H9 (cell line): ENCODE measurements around the gene PRR23E. TPM values are rescaled to one million over a fixed set of nuclear protein-coding genes. Genes with fewer than 3 reads are reported as not detected.

Source experiments
- DNase-seq: peaks from one replicate; pipeline ENCODE4 v3.0.0-alpha.2; 2017
- H2AFZ ChIP-seq: one replicate; pipeline ENCODE4 v1.6.1; 2013; ENCODE audit warnings: mild to moderate bottlenecking, low read length, control low read depth, moderate library complexity
- H2AK5ac ChIP-seq: 2 replicates; pipeline ENCODE4 v1.6.1; 2013; ENCODE audit warnings: low read length, control low read depth, mixed read lengths; ENCODE audit not compliant: insufficient read length
- H2BK120ac ChIP-seq: one replicate; pipeline ENCODE4 v1.6.1; 2013; ENCODE audit warnings: low read depth, mild to moderate bottlenecking, low read length, control low read depth, inconsistent platforms; ENCODE audit not compliant: poor library complexity, severe bottlenecking
- H2BK12ac ChIP-seq: 2 replicates; pipeline ENCODE4 v1.6.1; 2013; ENCODE audit warnings: low read length, control low read depth, mixed read lengths, low read depth; ENCODE audit not compliant: insufficient read length
- H2BK15ac ChIP-seq: 2 replicates; pipeline ENCODE4 v1.6.1; 2013; ENCODE audit warnings: low read depth, low read length, control low read depth
- H2BK20ac ChIP-seq: one replicate; pipeline ENCODE4 v1.6.1; 2013; ENCODE audit warnings: low read depth, mild to moderate bottlenecking, low read length, control low read depth, inconsistent platforms; ENCODE audit not compliant: poor library complexity, severe bottlenecking
- H2BK5ac ChIP-seq: 2 replicates; pipeline ENCODE4 v1.6.1; 2013; ENCODE audit warnings: low read length, control low read depth, mixed read lengths; ENCODE audit not compliant: insufficient read length
- H3K14ac ChIP-seq: 2 replicates; pipeline ENCODE4 v1.6.1; 2013; ENCODE audit warnings: low read length, control low read depth; ENCODE audit not compliant: insufficient read depth
- H3K18ac ChIP-seq: 2 replicates; pipeline ENCODE4 v1.6.1; 2013; ENCODE audit warnings: low read depth, mild to moderate bottlenecking, mixed read lengths, low read length, control low read depth; ENCODE audit not compliant: insufficient read length
- H3K23ac ChIP-seq: 2 replicates; pipeline ENCODE4 v1.6.1; 2013; ENCODE audit warnings: low read length, control low read depth, mixed read lengths, low read depth; ENCODE audit not compliant: insufficient read length
- H3K23me2 ChIP-seq: 2 replicates; pipeline ENCODE4 v1.6.1; 2013; ENCODE audit warnings: low read depth, mild to moderate bottlenecking, mixed read lengths, low read length, control low read depth; ENCODE audit not compliant: insufficient read length, poor library complexity, severe bottlenecking
- H3K27ac ChIP-seq: 2 replicates; pipeline ENCODE4 v1.5.1; 2013; ENCODE audit warnings: low read length, control low read depth, mixed read lengths, low read depth; ENCODE audit not compliant: insufficient read length
- H3K27me3 ChIP-seq: 2 replicates; pipeline ENCODE4 v1.6.1; 2013; ENCODE audit warnings: low read length, control low read depth, inconsistent platforms; ENCODE audit not compliant: insufficient read depth
- H3K4ac ChIP-seq: 2 replicates; pipeline ENCODE4 v1.6.1; 2013; ENCODE audit warnings: low read depth, mild to moderate bottlenecking, control low read depth, inconsistent platforms, low read length, moderate library complexity
- H3K4me1 ChIP-seq: 2 replicates; pipeline ENCODE4 v1.6.1; 2013; ENCODE audit warnings: low read length, control low read depth, inconsistent platforms; ENCODE audit not compliant: insufficient read depth
- H3K4me2 ChIP-seq: 2 replicates; pipeline ENCODE4 v1.6.1; 2013; ENCODE audit warnings: low read length, control low read depth, mixed read lengths; ENCODE audit not compliant: insufficient read length, insufficient read depth
- H3K56ac ChIP-seq: 2 replicates; pipeline ENCODE4 v1.6.1; 2013; ENCODE audit warnings: low read depth, mild to moderate bottlenecking, mixed read lengths, low read length, control low read depth; ENCODE audit not compliant: insufficient read length
- H3K79me1 ChIP-seq: 2 replicates; pipeline ENCODE4 v1.6.1; 2013; ENCODE audit warnings: low read depth, mild to moderate bottlenecking, moderate library complexity, low read length, control low read depth, inconsistent platforms; ENCODE audit not compliant: insufficient read depth, poor library complexity, severe bottlenecking
- H3K79me2 ChIP-seq: 2 replicates; pipeline ENCODE4 v1.6.1; 2013; ENCODE audit warnings: low read length, control low read depth, inconsistent platforms; ENCODE audit not compliant: insufficient read depth
- H3K9ac ChIP-seq: 2 replicates; pipeline ENCODE4 v1.6.1; 2013; ENCODE audit warnings: low read length, control low read depth, mixed read lengths; ENCODE audit not compliant: insufficient read length; ENCODE audit errors: extremely low read depth
- H3K9me3 ChIP-seq: one replicate; pipeline ENCODE4 v1.6.1; 2013; ENCODE audit warnings: low read depth, low read length, inconsistent platforms; ENCODE audit not compliant: control insufficient read depth
- H3T11ph ChIP-seq: one replicate; pipeline ENCODE4 v1.6.1; 2013; ENCODE audit warnings: mild to moderate bottlenecking, low read length, control low read depth, inconsistent platforms
- H4K20me1 ChIP-seq: one replicate; pipeline ENCODE4 v1.6.1; 2013; ENCODE audit not compliant: control insufficient read depth, insufficient read length, insufficient read depth
- H4K5ac ChIP-seq: 2 replicates; pipeline ENCODE4 v1.6.1; 2013; ENCODE audit warnings: low read depth, mild to moderate bottlenecking, mixed read lengths, low read length, control low read depth; ENCODE audit not compliant: insufficient read length
- H4K8ac ChIP-seq: replicated peaks from 2 replicates; pipeline ENCODE4 v1.6.1; 2013; ENCODE audit warnings: low read length, control low read depth, mixed read lengths, low read depth; ENCODE audit not compliant: insufficient read length
- H4K91ac ChIP-seq: 2 replicates; pipeline ENCODE4 v1.6.1; 2013; ENCODE audit warnings: low read depth, mild to moderate bottlenecking, moderate library complexity, mixed read lengths, low read length, control low read depth; ENCODE audit not compliant: insufficient read length
- H3K27ac Mint-ChIP-seq, 3 experiments: 2 replicates in 2 of 3; 3 replicates in 1 of 3; pipeline ENCODE4 v1.8.0; 2020 to 2021; ENCODE audit warnings: mixed read lengths in 3 of 3, mild to moderate bottlenecking in 1 of 3, moderate library complexity in 1 of 3
- H3K27me3 Mint-ChIP-seq: 2 replicates; pipeline ENCODE4 v1.8.0; 2021; ENCODE audit warnings: low read depth, mild to moderate bottlenecking, moderate library complexity, mixed read lengths
- H3K36me3 Mint-ChIP-seq, 3 experiments: 2 replicates in 2 of 3; 3 replicates in 1 of 3; pipeline ENCODE4 v1.8.0; 2020 to 2021; ENCODE audit warnings: low read depth in 3 of 3, mixed read lengths in 3 of 3; ENCODE audit not compliant: insufficient read depth in 1 of 3
- H3K4me1 Mint-ChIP-seq, 2 experiments: 2 replicates each; pipeline ENCODE4 v1.8.0; 2020; ENCODE audit warnings: mixed read lengths in 2 of 2
- H3K4me3 Mint-ChIP-seq, 2 experiments: 2 replicates in 1 of 2; 3 replicates in 1 of 2; pipeline ENCODE4 v1.8.0; 2020 to 2021; ENCODE audit warnings: mild to moderate bottlenecking in 2 of 2, mixed read lengths in 2 of 2, moderate library complexity in 1 of 2
- H3K9me3 Mint-ChIP-seq, 2 experiments: 2 replicates in 1 of 2; 3 replicates in 1 of 2; pipeline ENCODE4 v1.8.0; 2020; ENCODE audit warnings: mild to moderate bottlenecking in 2 of 2, mixed read lengths in 2 of 2, moderate library complexity in 1 of 2
- WGBS: extraction: QIAGEN DNeasy Blood & Tissue Kit; methylation state at CpG from one replicate; pipeline ENCODE4 v1.1.7; 2013; ENCODE audit warnings: missing lambda C conversion rate, low lambda C conversion rate, mixed read lengths; ENCODE audit not compliant: insufficient read length; ENCODE audit errors: extremely low coverage; 5-methylcytosine and 5-hydroxymethylcytosine counted together
- total RNA-seq: library from RNA; stranded (reverse); gene quantifications from 2 replicates; pipeline ENCODE4 v1.2.1, GENCODE V29; 2021
- TF ChIP-seq, protein P1 (sequence below): fragments of 200-600 bp; sonication (generic); conservative IDR thresholded peaks from 3 replicates; pipeline ENCODE4 v1.8.0; 2021; ENCODE audit warnings: antibody characterized with exemption, mild to moderate bottlenecking

PRR23E gene
- total RNA-seq, 1 experiment from 2014 or later: not detected

DNA sequence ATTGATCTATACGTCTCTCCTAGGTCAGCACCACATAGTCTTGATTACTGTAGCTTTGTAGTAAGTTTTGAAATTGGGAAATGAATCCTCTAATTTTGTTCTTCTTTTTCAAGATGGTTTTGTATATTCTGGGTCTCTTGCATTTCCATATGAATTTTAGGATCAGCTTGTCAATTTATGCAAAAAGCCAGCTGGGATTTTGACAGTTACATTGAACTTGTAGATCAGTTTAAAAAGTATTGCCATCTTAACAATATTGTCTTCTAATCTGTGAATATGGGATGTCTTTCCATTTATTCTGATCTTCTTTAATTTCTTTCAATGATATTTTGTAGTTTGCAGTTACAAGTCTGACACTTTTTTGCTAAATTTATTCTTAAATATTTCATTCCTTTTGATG lies 5.6 kb upstream of the PRR23E start:
- H3K56ac ChIP-seq: no peak overlapping the region
- no peak overlapping the region for H3K14ac ChIP-seq
- H4K8ac ChIP-seq: no peak overlapping the region
- H3K9ac ChIP-seq: no peak overlapping the region
- H3K27ac ChIP-seq: no peak overlapping the region
- Mint-ChIP-seq H3K27ac (no peak overlapping the region), H3K4me3 (no peak overlapping the region), H3K4me1 (peaks cover 9 to 14% of the 10 kb centered on the region in 2 experiments), H3K36me3 (no peaks in the 10 kb centered on the region), H3K27me3 (peaks cover 2% of the 10 kb centered on the region; the same call in 1 of the 2 replicates), H3K9me3 (peaks cover 0 to 5% of the 10 kb centered on the region in 2 experiments; a peak in 3 of 5 replicates)
- no peaks in the 10 kb centered on the region for H3K23me2 ChIP-seq
- no peaks in the 10 kb centered on the region for H3K4me1 ChIP-seq
- no peak overlapping the region for H2BK15ac ChIP-seq
- no peak overlapping the region for H3K4me2 ChIP-seq
- no peak overlapping the region for H2BK12ac ChIP-seq
- H2BK120ac ChIP-seq: no peak overlapping the region
- H3K9me3 ChIP-seq: no peaks in the 10 kb centered on the region
- no peak overlapping the region for H3K18ac ChIP-seq
- H3K4ac ChIP-seq: no peak overlapping the region
- WGBS: no CpG with 5 or more reads among the region's 1 CpG
- no peak overlapping the region for H2BK5ac ChIP-seq
- no peak overlapping the region for H2BK20ac ChIP-seq
- H4K20me1 ChIP-seq: no peaks in the 10 kb centered on the region
- no peaks in the 10 kb centered on the region for H3K79me1 ChIP-seq
- no peaks in the 10 kb centered on the region for H3K79me2 ChIP-seq
- no peak for DNase-seq
- no peak overlapping the region for H3T11ph ChIP-seq
- no peak overlapping the region for H2AK5ac ChIP-seq
- no peak overlapping the region for H4K5ac ChIP-seq
- H3K23ac ChIP-seq: no peak overlapping the region
- H4K91ac ChIP-seq: no peak overlapping the region
- TF ChIP-seq, protein P1, sequence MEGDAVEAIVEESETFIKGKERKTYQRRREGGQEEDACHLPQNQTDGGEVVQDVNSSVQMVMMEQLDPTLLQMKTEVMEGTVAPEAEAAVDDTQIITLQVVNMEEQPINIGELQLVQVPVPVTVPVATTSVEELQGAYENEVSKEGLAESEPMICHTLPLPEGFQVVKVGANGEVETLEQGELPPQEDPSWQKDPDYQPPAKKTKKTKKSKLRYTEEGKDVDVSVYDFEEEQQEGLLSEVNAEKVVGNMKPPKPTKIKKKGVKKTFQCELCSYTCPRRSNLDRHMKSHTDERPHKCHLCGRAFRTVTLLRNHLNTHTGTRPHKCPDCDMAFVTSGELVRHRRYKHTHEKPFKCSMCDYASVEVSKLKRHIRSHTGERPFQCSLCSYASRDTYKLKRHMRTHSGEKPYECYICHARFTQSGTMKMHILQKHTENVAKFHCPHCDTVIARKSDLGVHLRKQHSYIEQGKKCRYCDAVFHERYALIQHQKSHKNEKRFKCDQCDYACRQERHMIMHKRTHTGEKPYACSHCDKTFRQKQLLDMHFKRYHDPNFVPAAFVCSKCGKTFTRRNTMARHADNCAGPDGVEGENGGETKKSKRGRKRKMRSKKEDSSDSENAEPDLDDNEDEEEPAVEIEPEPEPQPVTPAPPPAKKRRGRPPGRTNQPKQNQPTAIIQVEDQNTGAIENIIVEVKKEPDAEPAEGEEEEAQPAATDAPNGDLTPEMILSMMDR: no peak
- H2AFZ ChIP-seq: no peak overlapping the region
- H3K27me3 ChIP-seq: no peaks in the 10 kb centered on the region
